Upper lobe of left lung (tissue), 4 donors: ENCODE results near the gene CD82.

Source experiments
- POLR2A ChIP-seq, 4 donors: fragments of 450-650 bp; IDR thresholded peaks; one replicate each; pipeline ENCODE4 v1.5.1; 2016 to 2017; ENCODE audit warnings: antibody characterized with exemption in 4 of 4, mild to moderate bottlenecking in 2 of 4
- TF ChIP-seq, protein P1 (sequence below), 6 experiments: fragments of 450-650 bp in 4 of 6; fragments of 200-600 bp in 2 of 6; sonication (generic) in 2 of 6; IDR thresholded peaks; one replicate each; pipeline ENCODE4 v1.5.1; 2016 to 2019; ENCODE audit warnings: antibody characterized with exemption in 6 of 6

DNA sequence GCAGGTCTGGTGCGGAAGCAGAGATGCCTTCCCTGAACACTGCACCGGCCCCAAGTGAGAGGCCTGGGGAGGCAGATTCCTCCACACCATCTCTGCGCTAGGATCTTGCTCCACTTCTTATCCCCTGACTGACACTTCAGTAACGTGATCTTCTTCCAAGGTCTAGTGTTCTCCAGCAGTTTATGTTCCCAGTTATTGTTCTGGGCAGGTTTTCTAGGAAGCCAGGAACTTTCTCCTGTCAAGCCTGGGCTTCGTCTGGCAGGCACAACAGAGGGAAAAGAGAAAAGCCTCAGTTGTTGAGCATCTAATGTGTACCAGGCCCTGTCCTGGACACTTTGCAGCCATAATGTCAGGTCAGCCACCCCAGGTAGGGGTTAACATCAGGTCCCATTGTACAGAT, 10.5 kb downstream of the CD82 start:
- TF ChIP-seq, protein P1, sequence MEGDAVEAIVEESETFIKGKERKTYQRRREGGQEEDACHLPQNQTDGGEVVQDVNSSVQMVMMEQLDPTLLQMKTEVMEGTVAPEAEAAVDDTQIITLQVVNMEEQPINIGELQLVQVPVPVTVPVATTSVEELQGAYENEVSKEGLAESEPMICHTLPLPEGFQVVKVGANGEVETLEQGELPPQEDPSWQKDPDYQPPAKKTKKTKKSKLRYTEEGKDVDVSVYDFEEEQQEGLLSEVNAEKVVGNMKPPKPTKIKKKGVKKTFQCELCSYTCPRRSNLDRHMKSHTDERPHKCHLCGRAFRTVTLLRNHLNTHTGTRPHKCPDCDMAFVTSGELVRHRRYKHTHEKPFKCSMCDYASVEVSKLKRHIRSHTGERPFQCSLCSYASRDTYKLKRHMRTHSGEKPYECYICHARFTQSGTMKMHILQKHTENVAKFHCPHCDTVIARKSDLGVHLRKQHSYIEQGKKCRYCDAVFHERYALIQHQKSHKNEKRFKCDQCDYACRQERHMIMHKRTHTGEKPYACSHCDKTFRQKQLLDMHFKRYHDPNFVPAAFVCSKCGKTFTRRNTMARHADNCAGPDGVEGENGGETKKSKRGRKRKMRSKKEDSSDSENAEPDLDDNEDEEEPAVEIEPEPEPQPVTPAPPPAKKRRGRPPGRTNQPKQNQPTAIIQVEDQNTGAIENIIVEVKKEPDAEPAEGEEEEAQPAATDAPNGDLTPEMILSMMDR (IDR thresholded peaks at IDR 0.05), result no peak
- TF ChIP-seq POLR2A (IDR thresholded peaks at IDR 0.05), result no peak
